ENCODE results near the gene LEKR1.

Gene LEKR1

DNA sequence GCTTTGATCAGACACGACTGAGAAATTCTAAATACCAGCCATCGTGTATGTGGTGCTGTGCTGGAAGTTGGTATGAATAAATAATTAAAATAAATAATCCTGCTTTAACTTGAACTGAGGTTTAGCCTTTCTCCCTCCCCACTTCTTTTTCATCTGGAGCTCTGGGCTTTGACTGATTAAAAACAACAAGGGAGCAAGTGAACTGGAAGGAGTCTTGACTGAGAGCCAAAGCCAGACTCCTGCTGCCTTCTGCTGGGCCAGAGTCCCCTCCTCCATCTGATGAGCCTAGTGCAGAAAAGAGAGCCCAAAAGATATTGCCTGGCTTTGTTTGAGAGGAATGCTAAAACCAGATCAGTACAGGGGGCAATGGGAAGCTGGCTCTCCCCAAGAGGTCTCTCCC is 237.8 kb downstream of the LEKR1 start:
- no peak for DNase-seq

DNA sequence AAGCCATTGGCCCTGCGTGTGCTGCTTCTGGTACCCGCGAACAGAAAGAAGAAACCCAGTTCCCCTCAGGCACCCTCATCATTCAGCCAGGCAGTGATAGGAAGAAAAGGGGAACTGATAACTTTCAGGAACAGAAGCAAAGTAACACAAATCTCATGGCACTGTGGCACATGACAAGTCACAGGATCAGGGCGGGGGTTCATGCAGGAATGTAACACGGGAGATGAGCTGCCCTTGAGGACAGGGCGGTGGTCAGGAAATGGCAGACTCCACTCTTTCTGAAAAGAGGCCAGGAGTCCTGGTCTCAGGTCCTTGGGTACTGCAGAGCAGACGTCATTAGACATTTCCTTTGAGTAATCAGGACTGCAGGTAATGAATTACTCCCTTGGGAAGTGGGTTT is 238.2 kb downstream of the LEKR1 start:
- DNase-seq = no peak

DNA sequence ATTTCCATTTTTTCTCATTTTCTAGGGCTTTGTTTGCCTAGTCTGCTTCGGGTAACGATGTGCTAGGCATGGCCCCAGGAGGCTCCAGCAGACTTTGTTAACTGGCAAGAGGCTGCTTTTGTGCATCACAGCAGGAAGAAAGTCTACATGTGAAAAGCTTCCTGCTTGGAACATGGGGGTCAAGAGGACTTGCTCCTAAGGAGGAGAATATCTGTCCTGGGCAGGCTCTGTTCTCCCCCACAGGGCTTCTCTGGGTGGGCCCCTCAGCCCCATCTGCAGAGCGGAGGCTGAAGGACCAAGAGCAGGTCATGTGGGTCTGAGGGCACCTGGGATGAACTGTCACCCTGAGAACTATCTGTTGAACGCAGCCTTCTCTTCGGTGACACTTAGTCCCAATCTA is 239.0 kb downstream of the LEKR1 start:
- DNase-seq = no peak

GRCh38 chr3:157066335-157067098 is 240.4 kb downstream of the LEKR1 start:
- no peak for DNase-seq

- no peak for DNase-seq
Measured at GRCh38 chr3:157067114-157067513, 241.0 kb downstream of the LEKR1 start.

DNA sequence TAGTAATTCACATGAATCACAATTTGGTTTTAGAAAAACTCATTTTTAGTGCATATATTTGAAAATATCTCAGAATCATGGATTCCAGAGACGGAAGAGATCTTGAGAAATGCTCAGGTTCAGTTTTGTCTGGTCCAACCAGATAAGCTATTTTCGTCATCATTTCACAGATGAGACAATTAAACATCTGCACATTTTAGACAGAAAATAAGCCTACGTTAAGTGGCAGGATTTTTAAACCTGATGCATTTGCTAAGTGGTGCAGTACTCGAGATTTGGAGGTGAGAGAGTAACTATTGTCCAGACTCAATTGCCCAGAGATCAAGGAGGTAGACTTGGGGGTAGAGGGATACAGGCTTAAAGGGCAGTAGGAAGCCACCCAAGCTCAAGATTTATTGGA is 243.3 kb downstream of the LEKR1 start:
- DNase-seq = no peak

- DNase-seq = no peak
Measured at GRCh38 chr3:157069846-157070677, 243.9 kb downstream of the LEKR1 start.

DNA sequence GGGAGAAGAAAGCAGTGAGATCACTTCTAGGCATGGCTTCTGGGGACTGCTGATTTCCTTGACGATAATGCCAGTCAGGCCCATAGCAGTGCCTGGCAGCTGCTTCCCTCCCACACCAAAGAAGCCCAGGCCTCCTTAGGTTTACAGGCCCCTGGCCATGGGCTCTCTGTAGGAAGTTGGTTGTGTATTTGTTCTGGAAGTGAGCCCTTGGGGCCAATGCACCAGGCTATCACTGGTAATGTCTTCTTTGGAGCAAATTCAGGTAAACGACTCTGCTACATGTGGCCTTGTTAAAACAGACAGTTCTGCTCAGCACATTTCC is 244.5 kb downstream of the LEKR1 start:
- DNase-seq = no peak

DNA sequence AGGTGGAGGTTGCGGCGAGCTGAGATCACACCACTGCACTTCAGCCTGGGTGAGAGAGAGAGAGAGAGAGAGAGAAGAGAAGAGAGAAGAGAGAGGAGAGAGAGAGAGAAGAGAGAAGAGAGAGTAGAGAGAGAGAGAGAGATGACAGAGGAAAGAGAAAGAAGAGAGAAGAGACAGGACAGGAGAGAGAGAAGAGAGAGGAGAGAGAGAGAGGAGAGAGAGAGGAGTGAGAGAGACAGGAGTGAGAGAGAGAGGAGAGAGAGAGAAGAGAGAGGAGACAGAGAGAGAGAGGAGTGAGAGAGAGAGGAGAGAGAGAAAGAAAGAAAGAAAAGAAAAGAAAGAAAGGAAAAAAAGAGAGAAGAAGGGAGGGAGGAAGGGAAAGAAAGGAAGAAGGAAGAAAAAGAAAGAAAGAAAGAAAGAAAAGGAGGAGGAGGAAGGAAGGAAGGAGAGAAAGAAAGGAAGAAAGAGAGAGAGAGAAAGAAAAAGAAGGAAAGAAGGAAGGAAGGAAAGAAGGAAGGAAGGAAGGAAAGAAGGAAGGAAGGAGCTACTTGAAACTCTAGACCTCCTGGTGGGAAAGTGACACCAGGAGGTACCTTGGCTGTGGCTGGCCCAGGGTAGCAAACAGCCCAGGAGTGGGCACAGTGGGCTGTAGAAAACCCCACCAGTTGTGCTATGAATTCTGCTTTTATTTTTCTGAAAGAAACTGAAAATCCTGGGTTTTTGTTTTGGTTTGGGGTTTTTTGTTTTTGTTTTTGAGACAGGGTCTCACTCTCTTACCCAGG is 245.8 kb downstream of the LEKR1 start:
- no peak for DNase-seq

- no peak for DNase-seq
Measured at GRCh38 chr3:157073810-157074209, 247.7 kb downstream of the LEKR1 start.

DNA sequence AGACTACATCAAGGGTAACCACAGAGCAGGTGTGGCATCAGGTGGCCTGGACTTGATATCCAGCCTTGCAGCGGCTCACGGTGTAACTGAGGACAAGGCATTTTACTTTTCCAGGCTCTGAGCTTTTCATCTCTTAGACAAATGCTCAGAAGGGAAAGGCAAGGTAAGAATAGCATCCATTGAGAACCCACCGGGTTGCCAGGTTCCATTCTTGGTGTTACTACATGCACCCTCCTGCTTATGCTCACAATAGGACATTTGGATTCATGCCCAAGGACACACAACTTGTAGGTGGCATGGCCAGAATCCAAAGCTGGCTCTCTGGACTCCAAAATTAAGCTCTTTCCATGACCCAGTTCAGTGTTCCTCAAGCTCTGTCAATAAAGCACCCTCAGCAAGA is 248.3 kb downstream of the LEKR1 start:
- DNase-seq = no peak

GRCh38 chr3:157074981-157075380 is 248.8 kb downstream of the LEKR1 start:
- DNase-seq = no peak

GRCh38 chr3:157075693-157076420 is 249.7 kb downstream of the LEKR1 start:
- no peak for DNase-seq

DNA sequence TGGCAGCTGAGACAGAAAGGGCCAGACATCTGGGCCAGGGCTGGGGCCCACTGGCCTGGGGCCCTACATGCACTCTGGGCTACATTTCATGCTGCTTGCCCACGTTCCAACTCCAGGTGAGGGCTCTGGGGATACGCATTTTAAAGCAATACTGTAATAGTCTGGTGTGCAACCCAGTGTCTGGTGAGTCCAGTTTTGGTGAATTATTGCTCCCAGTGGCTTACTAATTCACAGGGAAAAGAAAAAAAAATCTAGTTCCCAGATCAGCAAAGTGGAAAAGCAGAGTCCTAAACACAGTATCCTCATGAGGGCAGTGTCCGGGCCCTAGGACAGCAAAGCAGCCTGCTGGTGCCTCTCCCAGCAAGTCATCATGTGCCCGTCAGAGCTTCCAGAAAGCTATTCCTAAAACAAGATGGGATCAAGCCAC is 251.4 kb downstream of the LEKR1 start:
- DNase-seq = no peak

- DNase-seq = no peak
Measured at GRCh38 chr3:157078131-157078810, 252.1 kb downstream of the LEKR1 start.

DNA sequence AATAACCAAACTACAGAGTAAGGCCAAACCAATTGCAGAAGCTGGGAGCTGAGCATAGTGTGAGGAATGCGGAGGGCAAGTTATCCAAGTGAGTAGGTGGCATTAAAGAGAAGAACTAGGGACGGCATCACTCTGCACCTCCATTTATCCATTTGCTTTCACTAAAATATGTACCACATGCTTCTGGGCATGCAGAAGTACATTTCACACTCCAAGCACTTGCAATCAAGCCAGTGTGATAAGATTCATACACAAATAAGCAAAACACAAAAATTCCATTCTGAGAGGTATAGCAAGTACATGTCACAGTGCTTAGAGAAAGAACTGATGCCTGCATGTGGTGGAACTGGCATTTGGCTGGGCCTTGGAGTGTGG is 252.6 kb downstream of the LEKR1 start:
- no peak for DNase-seq

DNA sequence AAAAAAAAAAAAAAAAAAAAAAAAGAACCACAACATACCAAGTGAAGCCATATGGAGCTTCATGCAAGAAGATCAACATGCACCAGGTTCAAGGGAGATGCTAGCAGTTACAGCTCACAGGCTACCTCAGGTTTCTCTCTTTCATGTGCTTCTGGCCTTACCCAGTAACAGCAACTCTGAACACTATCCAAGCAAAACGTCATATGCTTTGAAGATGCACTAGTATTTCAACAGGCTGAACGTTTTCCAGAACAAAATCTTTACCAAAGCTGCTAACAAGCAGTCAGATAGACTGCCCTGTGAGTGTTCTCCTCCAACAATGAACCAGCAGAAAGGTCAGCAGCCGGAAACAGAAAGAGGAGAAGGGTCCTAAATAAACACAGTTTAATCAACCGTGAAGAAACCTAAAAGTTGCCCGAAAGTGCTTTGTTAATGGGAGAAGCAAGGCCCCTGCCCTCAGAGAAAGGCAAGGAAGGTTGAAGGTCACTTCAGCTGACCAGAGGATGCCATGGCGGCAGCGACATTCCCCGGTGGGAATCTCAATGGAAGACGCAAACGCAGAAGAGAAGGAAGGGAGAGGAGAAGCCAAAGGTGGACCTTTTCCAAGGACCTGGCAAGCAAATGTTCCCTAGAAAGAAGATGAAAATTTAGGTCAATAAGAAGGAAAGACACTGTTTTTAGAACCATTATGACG is 253.7 kb downstream of the LEKR1 start:
- DNase-seq = no peak

- DNase-seq = no peak
Measured at GRCh38 chr3:157081626-157082210, 255.6 kb downstream of the LEKR1 start.

- no peak for DNase-seq
Measured at GRCh38 chr3:157082305-157082982, 256.3 kb downstream of the LEKR1 start.

DNA sequence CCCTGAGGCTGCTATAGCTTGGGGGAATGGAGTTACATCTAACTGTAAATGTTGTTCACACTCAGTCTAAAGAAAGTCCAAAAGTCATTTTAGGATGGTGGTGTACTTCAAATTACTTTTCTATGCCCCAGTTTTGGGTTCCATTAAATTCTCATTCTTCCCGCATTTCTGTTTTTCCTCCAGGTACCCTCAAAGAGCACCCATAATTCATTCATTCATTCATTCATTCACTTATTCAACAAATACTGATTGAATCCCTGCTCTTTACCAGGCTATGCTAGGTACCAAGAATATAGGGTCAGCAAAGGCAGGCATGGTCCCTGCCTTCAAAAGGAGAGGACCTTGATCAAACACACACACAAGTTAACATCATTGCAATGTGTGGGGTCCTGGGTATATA is 257.7 kb downstream of the LEKR1 start:
- DNase-seq = no peak

All from activated naive CD4-positive, alpha-beta T cell (primary cell).